ENCODE results near the gene CTBP1.

DNA sequence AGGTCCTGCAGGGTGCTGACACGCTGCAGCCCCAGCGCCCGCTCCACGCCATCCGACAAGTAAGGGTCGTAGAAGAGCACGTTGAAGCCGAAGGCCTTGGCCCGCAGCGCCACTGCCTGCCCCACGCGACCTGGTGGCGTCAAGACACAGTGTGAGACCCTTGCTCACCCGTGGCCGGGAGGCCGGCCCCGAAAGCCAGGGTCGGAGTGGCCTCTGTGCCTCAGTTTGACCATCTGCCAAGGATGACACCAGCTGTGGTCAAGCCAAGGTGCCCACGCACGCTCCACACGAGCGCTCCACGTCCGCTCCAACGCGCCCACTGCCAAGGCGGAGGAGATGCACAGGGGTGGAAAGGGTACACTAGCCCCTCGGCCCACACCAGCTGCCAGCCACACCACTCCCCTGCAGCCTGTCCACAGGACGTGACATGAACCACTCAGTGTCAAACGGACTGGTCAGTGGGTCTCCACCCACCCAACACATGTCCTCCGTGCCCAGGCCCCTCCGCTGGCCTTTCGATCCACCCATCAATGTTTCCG lies 32.8 kb downstream of the CTBP1 start:
- TF ChIP-seq, protein P1, sequence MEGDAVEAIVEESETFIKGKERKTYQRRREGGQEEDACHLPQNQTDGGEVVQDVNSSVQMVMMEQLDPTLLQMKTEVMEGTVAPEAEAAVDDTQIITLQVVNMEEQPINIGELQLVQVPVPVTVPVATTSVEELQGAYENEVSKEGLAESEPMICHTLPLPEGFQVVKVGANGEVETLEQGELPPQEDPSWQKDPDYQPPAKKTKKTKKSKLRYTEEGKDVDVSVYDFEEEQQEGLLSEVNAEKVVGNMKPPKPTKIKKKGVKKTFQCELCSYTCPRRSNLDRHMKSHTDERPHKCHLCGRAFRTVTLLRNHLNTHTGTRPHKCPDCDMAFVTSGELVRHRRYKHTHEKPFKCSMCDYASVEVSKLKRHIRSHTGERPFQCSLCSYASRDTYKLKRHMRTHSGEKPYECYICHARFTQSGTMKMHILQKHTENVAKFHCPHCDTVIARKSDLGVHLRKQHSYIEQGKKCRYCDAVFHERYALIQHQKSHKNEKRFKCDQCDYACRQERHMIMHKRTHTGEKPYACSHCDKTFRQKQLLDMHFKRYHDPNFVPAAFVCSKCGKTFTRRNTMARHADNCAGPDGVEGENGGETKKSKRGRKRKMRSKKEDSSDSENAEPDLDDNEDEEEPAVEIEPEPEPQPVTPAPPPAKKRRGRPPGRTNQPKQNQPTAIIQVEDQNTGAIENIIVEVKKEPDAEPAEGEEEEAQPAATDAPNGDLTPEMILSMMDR (IDR thresholded peaks at IDR 0.05), result no peak
- TF ChIP-seq EZH2 (IDR thresholded peaks at IDR 0.05; ENCODE audit: borderline replicate concordance, insufficient read depth, low read depth, low read length, poor library complexity, severe bottlenecking), result no peak
